ENCODE measurements around the gene PRSS12. TPM values are rescaled to one million over a fixed set of nuclear protein-coding genes. Genes with fewer than 3 reads are reported as not detected.

PRSS12 gene
- total and polyA plus RNA-seq, 5 donors, result 0.02 TPM; not detected in 4

GRCh38 chr4:118356731-118357130 lies 3.9 kb upstream of the PRSS12 start:
- intact Hi-C loops (cut with DNase I), result no loop called here
- WGBS, result 83% methylated on average over 1 of the region's 1 CpG
- no peak for ATAC-seq
- no peak overlapping the region for H3K27ac ChIP-seq (ENCODE audit: low read length)
- no peak overlapping the region for H3K4me3 ChIP-seq (ENCODE audit: low read length)
- DNase-seq, result no peak
- no peaks in the 10 kb centered on the region for H3K4me1 ChIP-seq (ENCODE audit: control insufficient read depth, insufficient read depth, low read length)
- no peaks in the 10 kb centered on the region for H3K9me3 ChIP-seq (ENCODE audit: control insufficient read depth, low read length)
- no peaks in the 10 kb centered on the region for H3K27me3 ChIP-seq (ENCODE audit: control insufficient read depth, insufficient read depth)

- Histone ChIP-seq H3K27ac (ENCODE audit: low read length) (no peak overlapping the region), H3K27me3 (ENCODE audit: control insufficient read depth, insufficient read depth) (no peaks in the 10 kb centered on the region), H3K4me1 (ENCODE audit: control insufficient read depth, insufficient read depth, low read length) (no peaks in the 10 kb centered on the region), H3K9me3 (ENCODE audit: control insufficient read depth, low read length) (no peaks in the 10 kb centered on the region), H3K4me3 (ENCODE audit: low read length) (no peak overlapping the region)
- intact Hi-C loops (cut with DNase I), result no loop called here
- DNase-seq, result no peak
- 88% methylated on average over 4 of the region's 4 CpGs for WGBS
- ATAC-seq, result no peak
Observed at GRCh38 chr4:118356111-118356510, 3.3 kb upstream of the PRSS12 start.

GRCh38 chr4:118354913-118355312 lies 2.1 kb upstream of the PRSS12 start:
- DNase-seq (no peak), ATAC-seq (no peak)
- no peaks in the 10 kb centered on the region for H3K4me1 ChIP-seq (ENCODE audit: control insufficient read depth, insufficient read depth, low read length)
- no peaks in the 10 kb centered on the region for H3K9me3 ChIP-seq (ENCODE audit: control insufficient read depth, low read length)
- H3K27ac ChIP-seq (ENCODE audit: low read length), result no peak overlapping the region
- H3K4me3 ChIP-seq (ENCODE audit: low read length), result no peak overlapping the region
- intact Hi-C loops (cut with DNase I), result no loop called here
- H3K27me3 ChIP-seq (ENCODE audit: control insufficient read depth, insufficient read depth), result no peaks in the 10 kb centered on the region
- 89% methylated on average over 2 of the region's 2 CpGs for WGBS

- ATAC-seq, result no peak
- Histone ChIP-seq H3K27me3 (ENCODE audit: control insufficient read depth, insufficient read depth) (no peaks in the 10 kb centered on the region), H3K4me1 (ENCODE audit: control insufficient read depth, insufficient read depth, low read length) (no peaks in the 10 kb centered on the region), H3K4me3 (ENCODE audit: low read length) (peak overlapping the region; percentile 17), H3K27ac (ENCODE audit: low read length) (no peak overlapping the region), H3K9me3 (ENCODE audit: control insufficient read depth, low read length) (no peaks in the 10 kb centered on the region)
- DNase-seq, result no peak
- 27% methylated on average over 8 of the region's 8 CpGs for whole genome bisulfite sequencing
- intact Hi-C loops (cut with DNase I), result no loop called here
Observed at GRCh38 chr4:118353534-118354030, 779 bp upstream of the PRSS12 start.

GRCh38 chr4:118351851-118352827 lies 664 bp downstream of the PRSS12 start:
- WGBS, result 3% methylated on average over 82 of the region's 82 CpGs
- H3K9me3 ChIP-seq (ENCODE audit: control insufficient read depth, low read length), result no peaks in the 10 kb centered on the region
- intact Hi-C loops (cut with DNase I), result no loop called here

GRCh38 chr4:118350961-118351360 lies 1.8 kb downstream of the PRSS12 start:
- no peaks in the 10 kb centered on the region for H3K9me3 ChIP-seq (ENCODE audit: control insufficient read depth, low read length)
- H3K27me3 ChIP-seq (ENCODE audit: control insufficient read depth, insufficient read depth), result no peaks in the 10 kb centered on the region
- 46% methylated on average over 3 of the region's 3 CpGs for WGBS
- ATAC-seq, result no peak
- no peak overlapping the region for H3K4me3 ChIP-seq (ENCODE audit: low read length)
- intact Hi-C loops (cut with DNase I), result no loop called here
- no peak for DNase-seq
- H3K27ac ChIP-seq (ENCODE audit: low read length), result no peak overlapping the region
- no peaks in the 10 kb centered on the region for H3K4me1 ChIP-seq (ENCODE audit: control insufficient read depth, insufficient read depth, low read length)

More at GRCh38 chr4:118351851-118352827, 664 bp downstream of the PRSS12 start:
- no peaks in the 10 kb centered on the region for H3K27me3 ChIP-seq (ENCODE audit: control insufficient read depth, insufficient read depth)
- ATAC-seq, result peak; percentile 32 to 57
- H3K4me1 ChIP-seq (ENCODE audit: control insufficient read depth, insufficient read depth, low read length), result no peaks in the 10 kb centered on the region
- peak overlapping the region; percentile 17 for H3K4me3 ChIP-seq (ENCODE audit: low read length)
- no peak overlapping the region for H3K27ac ChIP-seq (ENCODE audit: low read length)
- peak; percentile 8 to 57 (median 50) for DNase-seq

GRCh38 chr4:118348886-118349285 lies 3.9 kb downstream of the PRSS12 start:
- ATAC-seq, result no peak
- no peak overlapping the region for H3K4me3 ChIP-seq (ENCODE audit: low read length)
- intact Hi-C loops (cut with DNase I), result no loop called here
- H3K9me3 ChIP-seq (ENCODE audit: control insufficient read depth, low read length), result no peaks in the 10 kb centered on the region
- 91% methylated on average over 5 of the region's 5 CpGs for WGBS
- no peaks in the 10 kb centered on the region for H3K4me1 ChIP-seq (ENCODE audit: control insufficient read depth, insufficient read depth, low read length)
- H3K27me3 ChIP-seq (ENCODE audit: control insufficient read depth, insufficient read depth), result no peaks in the 10 kb centered on the region
- DNase-seq, result no peak
- no peak overlapping the region for H3K27ac ChIP-seq (ENCODE audit: low read length)

- intact Hi-C loops (cut with DNase I), result no loop called here
- 75% methylated on average over 4 of the region's 4 CpGs for WGBS
- Histone ChIP-seq H3K4me3 (ENCODE audit: low read length) (no peak overlapping the region), H3K4me1 (ENCODE audit: control insufficient read depth, insufficient read depth, low read length) (no peaks in the 10 kb centered on the region), H3K27ac (ENCODE audit: low read length) (no peak overlapping the region), H3K27me3 (ENCODE audit: control insufficient read depth, insufficient read depth) (no peaks in the 10 kb centered on the region), H3K9me3 (ENCODE audit: control insufficient read depth, low read length) (no peaks in the 10 kb centered on the region)
- no peak for DNase-seq
- ATAC-seq, result no peak
Observed at GRCh38 chr4:118346495-118346894, 6.3 kb downstream of the PRSS12 start.

GRCh38 chr4:118345813-118346212 lies 7.0 kb downstream of the PRSS12 start:
- H3K9me3 ChIP-seq (ENCODE audit: control insufficient read depth, low read length), result no peaks in the 10 kb centered on the region
- no peaks in the 10 kb centered on the region for H3K4me1 ChIP-seq (ENCODE audit: control insufficient read depth, insufficient read depth, low read length)
- 54% methylated on average over 1 of the region's 1 CpG for WGBS
- ATAC-seq, result no peak
- intact Hi-C loops (cut with DNase I), result no loop called here
- H3K27ac ChIP-seq (ENCODE audit: low read length), result no peak overlapping the region
- H3K4me3 ChIP-seq (ENCODE audit: low read length), result no peak overlapping the region
- H3K27me3 ChIP-seq (ENCODE audit: control insufficient read depth, insufficient read depth), result no peaks in the 10 kb centered on the region
- DNase-seq, result no peak

GRCh38 chr4:118344801-118345200 lies 8.0 kb downstream of the PRSS12 start:
- DNase-seq, result no peak
- ATAC-seq, result no peak
- no peaks in the 10 kb centered on the region for H3K9me3 ChIP-seq (ENCODE audit: control insufficient read depth, low read length)
- no peak overlapping the region for H3K4me3 ChIP-seq (ENCODE audit: low read length)
- H3K4me1 ChIP-seq (ENCODE audit: control insufficient read depth, insufficient read depth, low read length), result no peaks in the 10 kb centered on the region
- no peak overlapping the region for H3K27ac ChIP-seq (ENCODE audit: low read length)
- no peaks in the 10 kb centered on the region for H3K27me3 ChIP-seq (ENCODE audit: control insufficient read depth, insufficient read depth)
- intact Hi-C loops (cut with DNase I), result no loop called here

- Histone ChIP-seq H3K27ac (ENCODE audit: low read length) (no peak overlapping the region), H3K9me3 (ENCODE audit: control insufficient read depth, low read length) (no peaks in the 10 kb centered on the region), H3K4me3 (ENCODE audit: low read length) (no peak overlapping the region), H3K4me1 (ENCODE audit: control insufficient read depth, insufficient read depth, low read length) (no peaks in the 10 kb centered on the region), H3K27me3 (ENCODE audit: control insufficient read depth, insufficient read depth) (no peaks in the 10 kb centered on the region)
- intact Hi-C loops (cut with DNase I), result no loop called here
- DNase-seq (no peak), ATAC-seq (no peak)
- WGBS, result 93% methylated on average over 3 of the region's 3 CpGs
Observed at GRCh38 chr4:118343501-118343900, 9.3 kb downstream of the PRSS12 start.

Measured in right cardiac atrium (tissue), 5 donors.